ENCODE results near the gene SIRT3. TPM values are rescaled to one million over a fixed set of nuclear protein-coding genes. Genes with fewer than 3 reads are reported as not detected.

The SIRT3 gene
- total and polyA plus RNA-seq, 2 of the 13 experiments (the other 11 are each of a cell fraction or from before 2014, with no cell fraction given) = 15.1 to 18.2 TPM

- CTCF ChIA-PET (ENCODE audit: low intra/inter-chr PET ratio, low total read pairs) = no interaction called here
- Histone ChIP-seq H2AFZ (ENCODE audit: low read length) (no peak overlapping the region), H3K4me2 (ENCODE audit: low read depth, low read length) (no peak overlapping the region), H3K4me3 (replicated peaks in 1 of 3; ENCODE audit: insufficient read depth in 1 of 3, low read depth in 2 of 3, low read length in 3 of 3) (no peak overlapping the region), H3K36me3 (replicated peaks in 1 of 2; ENCODE audit: control insufficient read depth in 1 of 2, insufficient read depth in 2 of 2, low read length in 2 of 2) (peaks cover 3 to 24% of the 10 kb centered on the region in 2 experiments; a peak in 4 of 5 replicates), H3K27me3 (ENCODE audit: control insufficient read depth in 1 of 2, insufficient read depth in 2 of 2, low read length in 2 of 2) (no peaks in the 10 kb centered on the region; a peak in 1 of 5 replicates), H3K9ac (ENCODE audit: insufficient read depth, low read depth, low read length) (no peak overlapping the region), H4K20me1 (ENCODE audit: insufficient read depth, low read length) (peaks cover 7% of the 10 kb centered on the region; the same call in 1 of the 2 replicates), H3K79me2 (ENCODE audit: insufficient read depth, low read length) (peaks cover 33% of the 10 kb centered on the region), H3K27ac (ENCODE audit: extremely low read length, insufficient read depth, low read length) (no peak overlapping the region), H3K9me3 (ENCODE audit: low read length) (no peaks in the 10 kb centered on the region), H3K4me1 (ENCODE audit: insufficient read depth, low read length) (peaks cover 29% of the 10 kb centered on the region)
- ATAC-seq (no peak), DNase-seq (ENCODE audit: low spot score) (no peak), FAIRE-seq (no peak)
- in situ Hi-C loops (cut with HindIII; ENCODE audit: extremely low pct_ligation_motif_present, low pct_unique_long_range_greater_than_20kb) = no loop called here
- intact Hi-C loops (cut with micrococcal nuclease; ENCODE audit: unreplicated experiment) = no loop called here
- no TSS peak for BruUV-seq (replicated peaks)
- TF ChIP-seq ZNF510 (CRISPR knock-in tag; IDR thresholded peaks at IDR 0.05; ENCODE audit: low read depth) (no peak), AGO2 (optimal IDR thresholded peaks at IDR 0.05; ENCODE audit: low read depth, low read length) (peak; percentile 40), RBM22 (optimal IDR thresholded peaks at IDR 0.05; ENCODE audit: low read length) (peak; percentile 58)
- POLR2A ChIA-PET = interaction anchor here (1.0 kb wide), 1 partner anchor 12 kb away, joined by 3 read pairs; no protein-coding TSS in a partner anchor
- WGBS (ENCODE audit: low lambda C conversion rate) = 89% methylated on average over 6 of the region's 12 CpGs
Observed at GRCh38 chr11:204587-205109, 31.5 kb downstream of the SIRT3 start.

- Histone ChIP-seq H3K36me3 (replicated peaks in 1 of 2; ENCODE audit: control insufficient read depth in 1 of 2, insufficient read depth in 2 of 2, low read length in 2 of 2) (peaks cover 3 to 23% of the 10 kb centered on the region in 2 experiments; a peak in 4 of 5 replicates), H2AFZ (ENCODE audit: low read length) (no peak overlapping the region), H3K4me1 (ENCODE audit: insufficient read depth, low read length) (peaks cover 23% of the 10 kb centered on the region), H3K9ac (ENCODE audit: insufficient read depth, low read depth, low read length) (no peak overlapping the region), H3K4me2 (ENCODE audit: low read depth, low read length) (no peak overlapping the region), H3K9me3 (ENCODE audit: low read length) (no peaks in the 10 kb centered on the region), H3K79me2 (ENCODE audit: insufficient read depth, low read length) (peaks cover 27% of the 10 kb centered on the region), H3K4me3 (replicated peaks in 1 of 3; ENCODE audit: insufficient read depth in 1 of 3, low read depth in 2 of 3, low read length in 3 of 3) (no peak overlapping the region), H4K20me1 (ENCODE audit: insufficient read depth, low read length) (peaks cover 7% of the 10 kb centered on the region; the same call in 1 of the 2 replicates), H3K27me3 (ENCODE audit: control insufficient read depth in 1 of 2, insufficient read depth in 2 of 2, low read length in 2 of 2) (no peaks in the 10 kb centered on the region; a peak in 1 of 5 replicates), H3K27ac (ENCODE audit: extremely low read length, insufficient read depth, low read length) (no peak overlapping the region)
- 100% methylated on average over 2 of the region's 4 CpGs for WGBS (ENCODE audit: low lambda C conversion rate)
- ChIA-PET CTCF (ENCODE audit: low intra/inter-chr PET ratio, low total read pairs) (no interaction called here), POLR2A (interaction anchor here (1.0 kb wide), 2 partner anchors 12 to 31 kb away, joined by 3 read pairs; no protein-coding TSS in a partner anchor)
- in situ Hi-C loops (cut with HindIII; ENCODE audit: extremely low pct_ligation_motif_present, low pct_unique_long_range_greater_than_20kb) (no loop called here), intact Hi-C loops (cut with micrococcal nuclease; ENCODE audit: unreplicated experiment) (no loop called here)
- no peak for DNase-seq (ENCODE audit: low spot score)
- no peak for FAIRE-seq
- no TSS peak for BruUV-seq (replicated peaks)
- TF ChIP-seq ZNF552 (CRISPR knock-in tag; IDR thresholded peaks at IDR 0.05; ENCODE audit: borderline replicate concordance) (no peak), POLR2A (IDR thresholded peaks at IDR 0.05; ENCODE audit: insufficient read depth in 1 of 2, low read depth in 2 of 2, low read length in 2 of 2) (peak in 1 of 2 experiments; percentile 2; a peak in 2 of 4 replicates), AKAP8 (CRISPR knock-in tag; IDR thresholded peaks at IDR 0.05) (peak; percentile 41; the same call in 1 of the 2 replicates)
- ATAC-seq = no peak
Observed at GRCh38 chr11:203945-204586, 32.1 kb downstream of the SIRT3 start.
